Measurements from ENCODE around the gene AXIN1.

DNA sequence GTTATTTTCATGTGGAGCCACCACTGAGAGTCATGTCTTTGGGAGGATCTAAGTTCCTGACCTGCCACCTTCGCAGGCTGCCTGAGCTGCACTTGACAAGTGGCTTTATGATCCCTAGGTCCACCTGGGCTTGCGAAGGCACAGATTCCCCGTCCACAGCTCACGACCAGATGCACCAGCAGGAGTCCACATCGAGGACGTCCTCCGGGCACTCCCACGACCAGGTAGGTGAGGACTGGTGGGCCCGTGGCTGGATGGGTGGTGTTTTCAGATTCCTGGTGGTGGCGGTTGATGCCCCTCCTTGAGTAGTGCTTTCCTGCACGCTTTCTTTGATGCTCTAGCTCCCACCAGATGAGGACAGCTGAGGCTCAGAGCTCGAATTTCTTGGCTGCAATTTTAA, 103.1 kb downstream of the AXIN1 start:
- TF ChIP-seq TAF1 (IDR thresholded peaks at IDR 0.05; ENCODE audit: borderline replicate concordance, low read depth, low read length) (no peak), POLR2AphosphoS5 (IDR thresholded peaks at IDR 0.05; ENCODE audit: low read depth, low read length) (no peak), POLR2A (IDR thresholded peaks at IDR 0.05; ENCODE audit: low read depth, low read length) (no peak)

Data from GM12892 (cell line).